HL-60/S4 (cell line): ENCODE data around the gene EME1.

ENCODE experiments used
- in situ Hi-C: fragments of 300-500 bp; cut with MboI; formaldehyde crosslinking; loops from 2 replicates; pipeline ENCODE4 v1.14.3; 2022; ENCODE audit warnings: low sequenced_read_pairs

Gene EME1

GRCh38 chr17:50361561-50362480, 11.2 kb upstream of the EME1 start:
- in situ Hi-C loops = no loop called here

- in situ Hi-C loops = no loop called here
These were observed 10.4 kb upstream of the EME1 start for GRCh38 chr17:50362661-50363060.

GRCh38 chr17:50363217-50364060, 9.6 kb upstream of the EME1 start:
- in situ Hi-C loops = no loop called here

GRCh38 chr17:50364061-50364458, 9.0 kb upstream of the EME1 start:
- in situ Hi-C loops = no loop called here

GRCh38 chr17:50364715-50365114, 8.3 kb upstream of the EME1 start:
- in situ Hi-C loops = no loop called here

- in situ Hi-C loops = no loop called here
These were observed 7.9 kb upstream of the EME1 start for GRCh38 chr17:50365165-50365564.

GRCh38 chr17:50365649-50366393, 7.2 kb upstream of the EME1 start:
- in situ Hi-C loops = no loop called here

GRCh38 chr17:50367401-50367800, 5.6 kb upstream of the EME1 start:
- in situ Hi-C loops = no loop called here

- in situ Hi-C loops = no loop called here
These were observed 3.0 kb upstream of the EME1 start for GRCh38 chr17:50370052-50370451.

GRCh38 chr17:50371526-50371925, 1.5 kb upstream of the EME1 start:
- in situ Hi-C loops = no loop called here

GRCh38 chr17:50372222-50372757, 739 bp upstream of the EME1 start:
- in situ Hi-C loops = no loop called here

- in situ Hi-C loops = no loop called here
These were observed 676 bp downstream of the EME1 start for GRCh38 chr17:50373705-50374104.

- in situ Hi-C loops = no loop called here
These were observed 3.0 kb downstream of the EME1 start for GRCh38 chr17:50375858-50376538.

GRCh38 chr17:50379351-50380132, 6.5 kb downstream of the EME1 start:
- in situ Hi-C loops = no loop called here

GRCh38 chr17:50380369-50381259, 7.6 kb downstream of the EME1 start:
- in situ Hi-C loops = no loop called here

- in situ Hi-C loops = no loop called here
These were observed 8.3 kb downstream of the EME1 start for GRCh38 chr17:50381260-50381815.

- in situ Hi-C loops = no loop called here
These were observed 8.9 kb downstream of the EME1 start for GRCh38 chr17:50381920-50382319.

- in situ Hi-C loops = no loop called here
These were observed 9.9 kb downstream of the EME1 start for GRCh38 chr17:50382931-50383330.
